DOHH2 (cell line): ENCODE measurements around the gene RELA.
"Not testable (repeated sequence)": the region's sequence is repeated elsewhere in the genome, so short reads cannot be mapped to it uniquely, and the experiment has no call there.

Source experiments
- H3F3A ChIP-seq: fragments of 200-600 bp; sonication (generic), shearing (Covaris generic); 2 replicates; pipeline ENCODE4 v1.6.0; 2016; ENCODE audit warnings: antibody characterized with exemption, mild to moderate bottlenecking; ENCODE audit not compliant: control insufficient read depth, insufficient read depth
- H3K27ac ChIP-seq: fragments of 200-600 bp; sonication (generic); 2 replicates; pipeline ENCODE4 v1.5.1; 2014; ENCODE audit warnings: low read depth, mild to moderate bottlenecking, low read length, moderate library complexity
- H3K27me3 ChIP-seq: fragments of 200-600 bp; sonication (generic); 2 replicates; pipeline ENCODE4 v1.6.1; 2014; ENCODE audit warnings: mild to moderate bottlenecking, low read length, mixed read lengths; ENCODE audit not compliant: control insufficient read depth
- H3K36me3 ChIP-seq: fragments of 200-600 bp; sonication (generic); 2 replicates; pipeline ENCODE4 v1.6.1; 2014; ENCODE audit warnings: mild to moderate bottlenecking, low read length, moderate library complexity, mixed read lengths; ENCODE audit not compliant: control insufficient read depth
- H3K4me1 ChIP-seq: fragments of 200-600 bp; sonication (generic); 2 replicates; pipeline ENCODE4 v1.6.1; 2014; ENCODE audit warnings: mild to moderate bottlenecking, low read length, mixed read lengths; ENCODE audit not compliant: control insufficient read depth
- H3K4me2 ChIP-seq: fragments of 200-600 bp; sonication (generic); 2 replicates; pipeline ENCODE4 v1.6.0; 2014; ENCODE audit warnings: mild to moderate bottlenecking, low read length, moderate library complexity
- H3K4me3 ChIP-seq: fragments of 200-600 bp; sonication (generic); 2 replicates; pipeline ENCODE4 v1.5.1; 2014; ENCODE audit warnings: mild to moderate bottlenecking, low read length, mixed read lengths
- H3K79me2 ChIP-seq: fragments of 200-600 bp; sonication (generic); 2 replicates; pipeline ENCODE4 v1.6.1; 2014; ENCODE audit warnings: mild to moderate bottlenecking, low read length, mixed read lengths; ENCODE audit not compliant: control insufficient read depth
- H3K9me2 ChIP-seq: fragments of 200-600 bp; sonication (generic); replicated peaks from 2 replicates; pipeline ENCODE4 v1.6.1; 2014; ENCODE audit warnings: mild to moderate bottlenecking, low read length, mixed read lengths; ENCODE audit not compliant: control insufficient read depth
- H3K9me3 ChIP-seq: fragments of 200-600 bp; sonication (generic); 2 replicates; pipeline ENCODE4 v1.6.1; 2014; ENCODE audit warnings: antibody characterized with exemption, low read length, mixed read lengths; ENCODE audit not compliant: control insufficient read depth, insufficient read depth
- H4K20me1 ChIP-seq: fragments of 200-600 bp; sonication (generic); 2 replicates; pipeline ENCODE4 v1.6.0; 2014; ENCODE audit warnings: low read depth, mild to moderate bottlenecking, antibody characterized with exemption, low read length, moderate library complexity; ENCODE audit not compliant: control insufficient read depth, insufficient read depth
- EZH2phosphoT487 ChIP-seq: fragments of 200-600 bp; sonication (generic); IDR thresholded peaks from 2 replicates; pipeline ENCODE4 v1.6.1; 2017; ENCODE audit warnings: borderline replicate concordance, mild to moderate bottlenecking, antibody characterized with exemption, low read length, moderate library complexity, mixed read lengths
- TF ChIP-seq, protein P1 (sequence below): fragments of 200-600 bp; sonication (generic); IDR thresholded peaks from one replicate; pipeline ENCODE4 v1.5.1; 2014; ENCODE audit warnings: antibody characterized with exemption, mild to moderate bottlenecking, low read depth, low read length; ENCODE audit not compliant: poor library complexity, severe bottlenecking

Gene RELA

DNA sequence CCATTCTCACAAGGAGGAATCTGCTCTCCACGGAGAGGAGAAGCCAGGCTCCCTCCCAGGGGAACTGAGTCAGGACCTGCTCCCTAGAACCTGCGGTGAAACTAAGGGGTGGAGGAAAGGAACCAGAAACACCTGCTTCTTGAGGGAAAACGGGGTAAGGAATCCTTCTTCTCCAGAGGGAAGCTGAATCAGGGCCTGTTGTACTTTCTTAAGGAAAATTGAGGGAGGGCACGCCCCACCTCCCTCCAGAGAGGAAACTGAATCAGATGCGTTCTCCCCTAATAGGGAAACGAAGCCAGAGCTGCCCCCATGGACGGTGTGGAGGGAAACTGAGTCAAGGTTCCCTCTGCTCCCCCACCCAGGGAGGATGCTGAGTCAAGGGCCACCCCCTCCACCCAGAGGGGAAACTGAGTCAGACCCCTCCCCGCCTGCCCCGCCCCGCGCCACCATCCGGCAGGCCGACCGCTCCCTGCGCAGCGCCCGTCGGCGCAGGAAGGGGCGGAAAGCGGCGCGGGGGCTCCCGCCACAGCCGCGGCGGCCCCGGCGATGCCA is 393 bp downstream of the RELA start:
- TF ChIP-seq, protein P1, sequence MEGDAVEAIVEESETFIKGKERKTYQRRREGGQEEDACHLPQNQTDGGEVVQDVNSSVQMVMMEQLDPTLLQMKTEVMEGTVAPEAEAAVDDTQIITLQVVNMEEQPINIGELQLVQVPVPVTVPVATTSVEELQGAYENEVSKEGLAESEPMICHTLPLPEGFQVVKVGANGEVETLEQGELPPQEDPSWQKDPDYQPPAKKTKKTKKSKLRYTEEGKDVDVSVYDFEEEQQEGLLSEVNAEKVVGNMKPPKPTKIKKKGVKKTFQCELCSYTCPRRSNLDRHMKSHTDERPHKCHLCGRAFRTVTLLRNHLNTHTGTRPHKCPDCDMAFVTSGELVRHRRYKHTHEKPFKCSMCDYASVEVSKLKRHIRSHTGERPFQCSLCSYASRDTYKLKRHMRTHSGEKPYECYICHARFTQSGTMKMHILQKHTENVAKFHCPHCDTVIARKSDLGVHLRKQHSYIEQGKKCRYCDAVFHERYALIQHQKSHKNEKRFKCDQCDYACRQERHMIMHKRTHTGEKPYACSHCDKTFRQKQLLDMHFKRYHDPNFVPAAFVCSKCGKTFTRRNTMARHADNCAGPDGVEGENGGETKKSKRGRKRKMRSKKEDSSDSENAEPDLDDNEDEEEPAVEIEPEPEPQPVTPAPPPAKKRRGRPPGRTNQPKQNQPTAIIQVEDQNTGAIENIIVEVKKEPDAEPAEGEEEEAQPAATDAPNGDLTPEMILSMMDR, result no peak
- TF ChIP-seq EZH2phosphoT487, result no peak
- Histone ChIP-seq H3K4me3 (peak overlapping the region; percentile 96), H3K4me2 (peak overlapping the region; percentile 98), H4K20me1 (peaks cover 12% of the 10 kb centered on the region), H3K9me2 (no peaks in the 10 kb centered on the region), H3F3A (peaks cover 8% of the 10 kb centered on the region; the same call in 1 of the 2 replicates), H3K27me3 (no peaks in the 10 kb centered on the region), H3K79me2 (peaks cover 37% of the 10 kb centered on the region), H3K36me3 (peaks cover 48% of the 10 kb centered on the region), H3K27ac (0 out of 2 replicates have a peak overlapping the region, but pooled peaks have one; percentile 16), H3K9me3 (no peaks in the 10 kb centered on the region), H3K4me1 (peaks cover 10% of the 10 kb centered on the region)

DNA sequence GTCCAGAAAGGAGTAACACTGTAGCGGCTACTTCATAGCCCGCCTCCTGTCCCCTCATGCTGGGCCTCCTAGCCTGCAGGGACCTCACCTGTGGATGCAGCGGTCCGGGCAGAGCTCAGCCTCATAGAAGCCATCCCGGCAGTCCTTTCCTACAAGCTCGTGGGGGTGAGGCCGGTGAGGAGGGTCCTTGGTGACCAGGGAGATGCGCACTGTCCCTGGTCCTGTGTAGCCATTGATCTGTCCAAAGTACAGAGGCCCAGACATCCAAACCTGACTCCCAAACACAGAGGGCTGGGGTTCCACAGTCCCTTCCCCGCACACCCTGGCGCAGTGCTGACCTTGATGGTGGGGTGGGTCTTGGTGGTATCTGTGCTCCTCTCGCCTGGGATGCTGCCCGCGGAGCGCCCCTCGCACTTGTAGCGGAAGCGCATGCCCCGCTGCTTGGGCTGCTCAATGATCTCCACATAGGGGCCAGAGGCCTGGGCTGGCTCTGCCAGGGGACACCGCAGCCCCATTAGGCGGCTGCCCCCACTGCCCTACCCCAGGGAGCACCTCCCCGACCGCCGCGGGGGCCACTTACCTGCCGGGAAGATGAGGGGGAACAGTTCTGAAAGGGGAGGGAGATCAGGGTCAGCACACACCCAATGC is 993 bp downstream of the RELA start:
- Histone ChIP-seq H3K9me2 (no peaks in the 10 kb centered on the region), H3K36me3 (peaks cover 54% of the 10 kb centered on the region), H3K9me3 (no peaks in the 10 kb centered on the region), H3K27ac (0 out of 2 replicates have a peak overlapping the region, but pooled peaks have one; percentile 16), H3K4me1 (peaks cover 10% of the 10 kb centered on the region), H4K20me1 (peaks cover 12% of the 10 kb centered on the region), H3K4me3 (peak overlapping the region; percentile 96), H3F3A (peaks cover 8% of the 10 kb centered on the region; the same call in 1 of the 2 replicates), H3K4me2 (peak overlapping the region; percentile 98), H3K27me3 (no peaks in the 10 kb centered on the region), H3K79me2 (peaks cover 37% of the 10 kb centered on the region)
- TF ChIP-seq, protein P1, result no peak
- TF ChIP-seq EZH2phosphoT487, result no peak

DNA sequence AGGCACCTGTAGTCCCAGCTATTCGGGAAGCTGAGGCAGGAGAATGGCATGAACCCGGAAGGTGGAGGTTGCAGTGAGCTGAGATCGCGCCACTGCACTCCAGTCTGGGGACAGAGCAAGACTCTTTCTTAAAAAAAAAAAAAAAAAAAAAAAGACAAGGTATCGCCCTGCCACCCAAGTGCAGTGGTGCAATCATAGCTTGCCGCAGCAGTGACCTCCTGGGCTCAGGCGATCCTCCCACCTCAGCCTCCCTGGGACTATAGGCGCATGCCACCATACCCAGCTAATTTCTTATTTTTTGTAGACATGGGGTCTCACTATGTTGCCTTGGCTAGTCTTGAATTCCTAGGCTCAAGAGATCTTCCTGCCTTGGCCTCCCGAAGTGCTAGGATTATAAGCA is 1.8 kb downstream of the RELA start:
- not testable (repeated sequence) for H3K27me3 ChIP-seq, H3K4me2 ChIP-seq, H3K4me3 ChIP-seq, H3K9me2 ChIP-seq, H3K9me3 ChIP-seq, H3K27ac ChIP-seq
- H3F3A ChIP-seq, result peaks cover 11% of the 10 kb centered on the region; the same call in 1 of the 2 replicates
- H3K79me2 ChIP-seq, result peaks cover 40% of the 10 kb centered on the region
- H3K4me1 ChIP-seq, result peaks cover 10% of the 10 kb centered on the region
- peaks cover 12% of the 10 kb centered on the region for H4K20me1 ChIP-seq
- H3K36me3 ChIP-seq, result peaks cover 60% of the 10 kb centered on the region

DNA sequence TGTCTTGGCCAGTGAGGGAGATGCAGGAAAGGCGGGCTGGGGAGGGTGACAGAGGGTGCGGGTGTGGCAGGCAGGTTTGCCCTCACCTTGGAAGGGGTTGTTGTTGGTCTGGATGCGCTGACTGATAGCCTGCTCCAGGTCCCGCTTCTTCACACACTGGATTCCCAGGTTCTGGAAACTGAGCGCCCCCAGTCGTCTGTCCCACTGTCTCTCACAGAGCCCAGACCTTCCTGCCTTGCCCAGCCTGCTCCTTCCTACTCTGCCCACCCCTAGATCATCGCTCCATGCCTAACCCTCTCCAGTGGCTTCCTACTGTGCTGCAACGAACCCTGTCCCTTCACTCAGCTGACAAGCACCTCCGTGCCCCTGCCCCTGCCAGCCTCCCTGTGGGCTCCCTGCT is 2.7 kb downstream of the RELA start:
- no peaks in the 10 kb centered on the region for H3K9me3 ChIP-seq
- H3K9me2 ChIP-seq, result no peaks in the 10 kb centered on the region
- H3K4me3 ChIP-seq, result no peak overlapping the region
- peaks cover 12% of the 10 kb centered on the region for H4K20me1 ChIP-seq
- peaks cover 11% of the 10 kb centered on the region; the same call in 1 of the 2 replicates for H3F3A ChIP-seq
- no peak overlapping the region for H3K27ac ChIP-seq
- peaks cover 10% of the 10 kb centered on the region for H3K4me1 ChIP-seq
- H3K79me2 ChIP-seq, result peaks cover 40% of the 10 kb centered on the region
- H3K4me2 ChIP-seq, result no peak overlapping the region
- no peaks in the 10 kb centered on the region for H3K27me3 ChIP-seq
- TF ChIP-seq EZH2phosphoT487, result no peak
- TF ChIP-seq, protein P1, result no peak
- H3K36me3 ChIP-seq, result peaks cover 69% of the 10 kb centered on the region
